Glomerular visceral epithelial cell (primary cell): ENCODE results near the gene CEP112.

Experiments used
- DNase-seq: peaks from one replicate; pipeline ENCODE4 v3.0.0-alpha.2; 2016; ENCODE audit errors: extremely low spot score

The CEP112 gene

GRCh38 chr17:65595071-65595656 is 596.8 kb downstream of the CEP112 start:
- no peak for DNase-seq

- no peak for DNase-seq
These were observed 597.8 kb downstream of the CEP112 start for GRCh38 chr17:65593855-65594845.

DNA sequence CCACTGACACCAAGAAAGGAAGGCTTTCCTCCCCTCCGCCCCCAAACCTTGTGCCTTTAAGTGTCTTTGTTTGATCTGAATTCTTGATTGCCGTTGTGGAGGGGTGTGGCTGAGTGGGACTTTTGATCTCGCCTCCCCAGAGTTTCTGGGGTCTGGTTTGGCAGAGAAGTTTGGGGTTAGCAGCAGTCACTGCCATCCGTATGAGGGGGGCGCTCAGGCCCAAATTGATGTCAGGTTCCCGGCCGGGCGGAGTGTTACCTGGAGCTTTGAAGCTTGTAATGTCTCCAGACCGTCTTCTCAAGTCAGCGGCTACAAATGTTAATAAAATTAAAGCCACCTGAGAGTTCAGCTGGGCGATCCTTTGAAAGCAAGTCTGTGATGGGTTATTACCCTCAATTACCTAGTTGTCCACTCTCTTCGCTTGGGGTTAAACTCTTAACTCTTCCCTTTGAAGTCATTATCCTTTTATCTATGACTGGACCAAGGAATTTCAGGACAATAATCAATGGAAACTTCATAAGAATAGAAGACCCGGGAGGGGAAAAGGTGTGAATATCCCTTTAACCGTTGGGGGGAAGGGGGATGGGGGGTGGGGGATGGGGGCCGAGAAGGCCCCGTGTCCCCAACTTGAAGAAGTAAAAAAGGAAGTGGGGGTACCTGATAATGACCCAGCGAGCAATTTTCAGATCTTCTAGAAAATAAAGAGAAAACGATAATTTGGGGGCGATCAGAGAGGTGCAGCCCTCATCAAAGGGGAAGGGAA is 598.7 kb downstream of the CEP112 start:
- DNase-seq = no peak

DNA sequence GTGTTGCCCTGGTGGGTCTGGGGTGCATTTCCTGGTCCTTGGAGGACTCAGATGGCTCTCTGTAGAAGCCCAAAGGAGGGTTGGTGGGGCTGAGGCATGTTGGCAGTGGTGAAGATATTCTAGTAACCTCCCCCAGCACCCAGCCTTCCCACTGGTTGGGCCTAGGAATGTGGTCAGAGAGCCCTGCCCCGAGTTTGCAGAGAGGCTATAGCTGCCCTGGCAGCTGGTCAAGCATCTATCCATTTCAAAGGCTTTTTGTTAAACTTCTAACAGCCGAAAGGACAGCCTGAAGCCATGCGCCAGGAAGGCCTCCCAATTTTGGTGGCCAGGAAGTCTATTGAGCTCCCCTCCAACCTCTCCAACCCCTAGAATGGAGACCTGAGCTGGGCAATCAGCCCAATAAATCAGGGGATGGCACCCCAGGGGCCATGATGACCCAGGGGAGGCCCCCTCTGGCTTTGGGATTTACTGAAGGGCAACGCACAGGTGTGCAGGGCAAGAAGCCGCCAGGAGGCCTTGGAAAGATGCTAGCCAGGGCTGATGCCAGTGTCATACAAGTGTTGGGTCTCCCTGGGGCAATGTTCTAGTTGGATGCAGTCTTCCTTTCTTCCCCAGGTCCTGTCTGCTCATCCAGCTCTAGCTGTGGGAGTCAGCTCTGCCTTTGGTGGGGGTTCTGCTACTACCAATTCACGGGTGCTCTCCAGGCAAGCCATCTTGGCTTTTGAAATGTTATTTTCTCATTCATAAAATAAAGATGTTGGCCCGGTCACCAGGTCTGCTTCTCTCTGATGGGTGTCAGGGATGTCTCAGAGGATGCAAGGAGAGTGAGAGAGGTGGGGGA is 599.6 kb downstream of the CEP112 start:
- no peak for DNase-seq

GRCh38 chr17:65589321-65589720 is 602.6 kb downstream of the CEP112 start:
- no peak for DNase-seq

DNA sequence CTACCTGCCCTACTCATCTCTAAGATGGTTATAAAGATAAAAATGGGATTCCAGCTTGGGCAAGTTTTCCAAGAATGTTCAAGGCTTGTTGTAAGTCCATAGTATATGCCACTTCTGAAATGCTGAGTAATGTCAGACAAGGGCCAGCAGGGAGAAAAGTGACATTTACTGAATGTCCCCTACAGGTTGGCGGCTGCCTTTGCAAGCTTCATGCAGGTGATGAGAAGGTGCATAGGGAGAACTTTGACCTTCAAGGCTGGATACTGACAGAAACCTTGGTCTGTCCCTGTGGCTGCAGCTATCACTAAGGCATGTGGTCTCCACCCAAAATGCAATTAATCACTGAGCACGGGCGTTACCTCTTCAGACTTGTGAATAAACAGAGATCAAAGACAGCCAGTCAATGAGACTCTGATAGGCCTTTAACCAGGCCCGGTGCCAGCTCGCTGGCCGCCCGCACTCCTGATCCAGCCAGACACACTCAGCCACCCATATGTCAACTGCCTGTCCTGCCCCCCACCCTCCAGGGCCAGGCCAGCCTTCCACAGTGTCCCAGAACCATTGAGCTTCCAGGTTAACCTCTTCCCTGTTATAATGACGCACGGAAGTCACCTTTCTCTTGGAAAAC is 603.6 kb downstream of the CEP112 start:
- no peak for DNase-seq

GRCh38 chr17:65587534-65588180 is 604.3 kb downstream of the CEP112 start:
- DNase-seq = no peak

DNA sequence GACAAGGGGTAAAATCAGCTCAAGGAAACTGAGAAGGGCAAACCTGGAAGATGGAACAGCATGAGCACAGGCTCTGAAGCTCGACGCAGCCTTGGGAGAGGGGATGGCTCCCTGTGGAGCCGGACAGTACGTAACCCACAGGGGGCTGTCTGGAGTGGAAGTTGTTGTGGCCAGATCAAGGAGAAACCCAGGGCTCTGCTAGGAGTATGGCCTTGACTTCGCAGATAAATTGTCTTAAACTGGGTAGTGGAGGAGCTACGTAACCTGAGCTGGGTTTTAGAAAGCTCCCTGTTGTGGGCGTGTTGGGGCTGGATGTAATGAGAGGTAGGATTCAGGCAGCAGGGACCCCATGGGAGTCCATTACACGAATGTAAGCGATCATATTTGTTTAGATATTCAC is 605.0 kb downstream of the CEP112 start:
- no peak for DNase-seq
